GM12878 (cell line): ENCODE data around the gene C19orf67.

ENCODE experiments used
- ATF2 ChIP-seq: IDR thresholded peaks from 2 replicates; pipeline ENCODE4 v1.6.1; 2012; ENCODE audit warnings: low read length, inconsistent platforms
- BRCA1 ChIP-seq: IDR thresholded peaks from 2 replicates; pipeline ENCODE4 v1.6.1; 2011; ENCODE audit warnings: low read depth, low read length, improper control_type of control experiment
- CTCF ChIP-seq, 3 experiments: IDR thresholded peaks in 2 of 3; conservative IDR thresholded peaks in 1 of 3; 2 replicates each; pipeline ENCODE4 v1.5.1; 2011; ENCODE audit warnings: low read depth in 3 of 3, low read length in 3 of 3, mild to moderate bottlenecking in 3 of 3, control low read depth in 2 of 3, moderate library complexity in 2 of 3, inconsistent platforms in 1 of 3, mixed read lengths in 1 of 3; ENCODE audit not compliant: control insufficient read depth in 2 of 3, insufficient read depth in 1 of 3; ENCODE audit errors: extremely low read depth in 1 of 3
- DPF2 ChIP-seq: fragments of 450-650 bp; IDR thresholded peaks from 2 replicates; pipeline ENCODE4 v1.6.1; 2017; ENCODE audit warnings: mild to moderate bottlenecking
- ELK1 ChIP-seq: IDR thresholded peaks from 2 replicates; pipeline ENCODE4 v1.6.1; 2012; ENCODE audit warnings: low read depth, low read length, improper control_type of control experiment
- EZH2 ChIP-seq: IDR thresholded peaks from 2 replicates; pipeline ENCODE4 v1.6.1; 2012; ENCODE audit warnings: low read depth, mild to moderate bottlenecking, control low read depth, inconsistent platforms, low read length, borderline replicate concordance; ENCODE audit not compliant: control insufficient read depth
- KDM1A ChIP-seq: fragments of 200-600 bp; sonication (generic); IDR thresholded peaks from 2 replicates; pipeline ENCODE4 v1.6.1; 2016; ENCODE audit warnings: borderline replicate concordance
- MTA2 ChIP-seq: fragments of 450-650 bp; IDR thresholded peaks from 2 replicates; pipeline ENCODE4 v1.6.1; 2016; ENCODE audit warnings: low read depth, mild to moderate bottlenecking, moderate library complexity
- NRF1 ChIP-seq: conservative IDR thresholded peaks from 2 replicates; pipeline ENCODE4 v1.6.1; 2011; ENCODE audit warnings: mild to moderate bottlenecking, low read depth, low read length, improper control_type of control experiment
- PML ChIP-seq: IDR thresholded peaks from 2 replicates; pipeline ENCODE4 v1.6.1; 2012; ENCODE audit warnings: low read length, inconsistent platforms
- POLR2A ChIP-seq: IDR thresholded peaks from 2 replicates; pipeline ENCODE4 v1.6.1; 2011; ENCODE audit warnings: low read depth, mild to moderate bottlenecking, low read length
- POLR2AphosphoS5 ChIP-seq: IDR thresholded peaks from 2 replicates; pipeline ENCODE4 v1.6.1; 2011; ENCODE audit warnings: mild to moderate bottlenecking, low read length, inconsistent platforms
- RAD21 ChIP-seq: IDR thresholded peaks from 2 replicates; pipeline ENCODE4 v1.6.1; 2011; ENCODE audit warnings: mild to moderate bottlenecking, low read depth, low read length, moderate library complexity; ENCODE audit not compliant: insufficient read depth

- TF ChIP-seq CTCF (IDR thresholded peaks at IDR 0.05 in 2 of 3, conservative IDR thresholded peaks at IDR 0.05 in 1 of 3; ENCODE audit: control insufficient read depth in 2 of 3, extremely low read depth in 1 of 3, insufficient read depth in 1 of 3, low read depth in 3 of 3, low read length in 3 of 3) (no peak), RAD21 (no peak), BRCA1 (no peak), MTA2 (no peak), KDM1A (no peak), ATF2 (no peak), POLR2A (no peak), EZH2 (no peak), ELK1 (no peak), NRF1 (no peak), DPF2 (no peak), POLR2AphosphoS5 (no peak), PML (no peak)
These were observed 30.2 kb downstream of the C19orf67 start for GRCh38 chr19:14055396-14055795.
